ENCODE results near the gene PDE9A.

DNA sequence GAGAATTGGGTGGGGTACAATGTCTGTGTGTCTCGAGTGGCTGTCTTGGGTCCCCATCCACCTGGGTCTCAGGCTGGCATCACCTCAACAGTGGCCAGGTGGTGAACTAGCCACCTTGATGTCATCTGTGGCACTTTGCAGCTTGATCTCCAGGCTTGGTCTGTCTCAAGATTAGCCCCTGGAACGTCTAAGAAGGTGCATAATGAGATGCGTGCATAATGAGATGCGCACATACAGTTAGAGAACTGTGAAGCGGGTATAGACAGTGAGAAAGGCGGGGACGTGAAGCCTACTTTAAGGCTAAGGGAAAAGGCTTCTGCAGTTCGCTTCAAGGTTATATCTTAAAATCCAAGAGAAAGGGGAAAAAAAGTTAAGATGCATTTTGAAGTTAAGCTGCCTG, 127.2 kb downstream of the PDE9A start:
- TF ChIP-seq, protein P1, sequence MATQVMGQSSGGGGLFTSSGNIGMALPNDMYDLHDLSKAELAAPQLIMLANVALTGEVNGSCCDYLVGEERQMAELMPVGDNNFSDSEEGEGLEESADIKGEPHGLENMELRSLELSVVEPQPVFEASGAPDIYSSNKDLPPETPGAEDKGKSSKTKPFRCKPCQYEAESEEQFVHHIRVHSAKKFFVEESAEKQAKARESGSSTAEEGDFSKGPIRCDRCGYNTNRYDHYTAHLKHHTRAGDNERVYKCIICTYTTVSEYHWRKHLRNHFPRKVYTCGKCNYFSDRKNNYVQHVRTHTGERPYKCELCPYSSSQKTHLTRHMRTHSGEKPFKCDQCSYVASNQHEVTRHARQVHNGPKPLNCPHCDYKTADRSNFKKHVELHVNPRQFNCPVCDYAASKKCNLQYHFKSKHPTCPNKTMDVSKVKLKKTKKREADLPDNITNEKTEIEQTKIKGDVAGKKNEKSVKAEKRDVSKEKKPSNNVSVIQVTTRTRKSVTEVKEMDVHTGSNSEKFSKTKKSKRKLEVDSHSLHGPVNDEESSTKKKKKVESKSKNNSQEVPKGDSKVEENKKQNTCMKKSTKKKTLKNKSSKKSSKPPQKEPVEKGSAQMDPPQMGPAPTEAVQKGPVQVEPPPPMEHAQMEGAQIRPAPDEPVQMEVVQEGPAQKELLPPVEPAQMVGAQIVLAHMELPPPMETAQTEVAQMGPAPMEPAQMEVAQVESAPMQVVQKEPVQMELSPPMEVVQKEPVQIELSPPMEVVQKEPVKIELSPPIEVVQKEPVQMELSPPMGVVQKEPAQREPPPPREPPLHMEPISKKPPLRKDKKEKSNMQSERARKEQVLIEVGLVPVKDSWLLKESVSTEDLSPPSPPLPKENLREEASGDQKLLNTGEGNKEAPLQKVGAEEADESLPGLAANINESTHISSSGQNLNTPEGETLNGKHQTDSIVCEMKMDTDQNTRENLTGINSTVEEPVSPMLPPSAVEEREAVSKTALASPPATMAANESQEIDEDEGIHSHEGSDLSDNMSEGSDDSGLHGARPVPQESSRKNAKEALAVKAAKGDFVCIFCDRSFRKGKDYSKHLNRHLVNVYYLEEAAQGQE (IDR thresholded peaks at IDR 0.05; ENCODE audit: insufficient read depth in 1 of 2, low read depth in 2 of 2, low read length in 2 of 2): no peak
- no peak for TF ChIP-seq POLR2AphosphoS5 (IDR thresholded peaks at IDR 0.05; ENCODE audit: low read depth, low read length)
- no peak for TF ChIP-seq TAF1 (IDR thresholded peaks at IDR 0.05; ENCODE audit: borderline replicate concordance, insufficient read depth, low read length)
- TF ChIP-seq SIN3A (IDR thresholded peaks at IDR 0.05; ENCODE audit: borderline replicate concordance, insufficient read depth, low read length): no peak
- TF ChIP-seq FOXP2 (optimal IDR thresholded peaks at IDR 0.05; ENCODE audit: borderline replicate concordance, extremely low read depth, extremely low read length, insufficient read depth): no peak
